Right lobe of liver (tissue), 6 donors: ENCODE data around the gene COL6A1. TPM values are rescaled to one million over a fixed set of nuclear protein-coding genes. Genes with fewer than 3 reads are reported as not detected.

Experiments
- ATAC-seq, 4 donors: fragments of 200-7000 bp; cut with Tn5 transposase; one replicate each; pipeline ENCODE4 v1.9.1; 2020; ENCODE audit warnings: mild to moderate bottlenecking in 4 of 4, moderate library complexity in 4 of 4
- DNase-seq, 3 donors: peaks; one replicate each; pipeline ENCODE4 v3.0.0-alpha.2; 2020
- H3K27ac ChIP-seq, 3 donors: fragments of 200-600 bp; one replicate each; pipeline ENCODE4 v1.8.0; 2022
- H3K27me3 ChIP-seq, 2 donors: fragments of 200-600 bp; one replicate each; pipeline ENCODE4 v1.8.0; 2022
- H3K36me3 ChIP-seq, 4 donors: fragments of 200-600 bp; sonication (generic) in 1 of 4; one replicate each; pipeline versions ENCODE4 v1.5.1 to v1.8.0; 2017 to 2022; ENCODE audit warnings: control low read depth in 1 of 4
- H3K4me1 ChIP-seq, 4 donors: fragments of 200-600 bp; sonication (generic) in 1 of 4; one replicate each; pipeline versions ENCODE4 v1.5.1 to v1.8.0; 2017 to 2022; ENCODE audit warnings: control low read depth in 1 of 4
- H3K4me3 ChIP-seq, 3 donors: fragments of 200-600 bp; one replicate each; pipeline ENCODE4 v1.8.0; 2022
- H3K9me3 ChIP-seq, 4 donors: fragments of 200-600 bp; sonication (generic) in 1 of 4; one replicate each; pipeline versions ENCODE4 v1.5.1 to v1.8.0; 2017 to 2022; ENCODE audit warnings: control low read depth in 1 of 4
- POLR2A ChIP-seq: fragments of 450-650 bp; IDR thresholded peaks from one replicate; pipeline ENCODE4 v1.6.1; 2017; ENCODE audit warnings: antibody characterized with exemption, mild to moderate bottlenecking
- WGBS: methylation state at CpG from one replicate; pipeline ENCODE4 v1.1.6; 2018; ENCODE audit warnings: low coverage, low lambda C conversion rate; ENCODE audit not compliant: insufficient coverage; ENCODE audit errors: missing lambda C conversion rate; 5-methylcytosine and 5-hydroxymethylcytosine counted together
- intact Hi-C, 2 donors: fragments of 100-400 bp; cut with DNase I; formaldehyde crosslinking; loops; one replicate each; pipeline versions ENCODE4 v1.11.2 to v1.14.1; 2022
- total RNA-seq, 6 experiments: library from RNA; depleted of rRNA in 2 of 6; stranded (reverse); fragments of >200 nt in 2 of 6; fragmentation: NEBNext Ultra II Directional in 3 of 6; extraction: Animal tissue kit (Norgen Biotek cat#: 25700) in 3 of 6; gene quantifications; one replicate each; pipeline versions ENCODE4 v1.1.0 to v1.2.4, GENCODE V29; 2016 to 2023
- TF ChIP-seq, protein P1 (sequence below), 4 donors: fragments of 200-600 bp in 3 of 4; fragments of 450-650 bp in 1 of 4; IDR thresholded peaks; one replicate each; pipeline versions ENCODE4 v1.5.1 to v1.8.0; 2016 to 2022; ENCODE audit warnings: antibody characterized with exemption in 4 of 4, mild to moderate bottlenecking in 2 of 4
- donor health status: DM: no; HTN: yes; CAD: no.
- donor health status: DM: no; HTN: no; CAD: no.
- donor health status: DM: no; HTN: no; CAD: no.
- donor health status: DM: no; HTN: yes; CAD: no.
- donor health status: DM: no; HTN: yes; CAD: no.

Gene COL6A1
- total RNA-seq, 6 experiments from 2014 or later: 28.2 to 79.9 (median 51.1) TPM

DNA sequence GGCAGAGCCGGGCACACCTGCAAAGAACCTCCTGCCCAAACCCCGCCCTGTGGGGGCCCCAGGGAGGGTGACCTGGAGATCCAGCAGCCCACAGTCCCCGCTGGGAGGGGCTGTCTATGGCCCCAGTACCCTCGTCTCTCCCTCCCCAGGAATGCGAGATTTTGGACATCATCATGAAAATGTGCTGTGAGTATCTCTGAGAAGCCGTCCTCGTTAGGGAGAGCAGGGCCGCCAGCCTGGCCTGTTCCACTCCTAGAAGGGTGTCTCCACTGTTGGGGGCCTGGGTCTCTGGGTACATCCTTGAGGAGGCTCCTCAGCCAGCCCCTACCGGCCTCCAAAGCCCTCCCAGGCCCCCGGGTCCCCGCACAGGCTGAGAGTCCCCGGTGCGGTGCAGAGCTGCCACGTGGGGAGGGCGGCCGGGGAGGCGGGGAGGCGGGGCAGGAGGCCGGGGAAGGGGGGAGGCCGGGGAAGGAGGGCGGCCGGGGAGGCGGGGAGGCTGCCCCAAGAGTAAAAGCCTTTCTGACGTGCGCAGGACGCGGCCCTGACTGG lies 18.7 kb downstream of the COL6A1 start:
- intact Hi-C loops: loop anchor here in 1 of 2 donors (10.0 kb wide), 1 partner anchor 65 kb away; no protein-coding TSS in a partner anchor
- Histone ChIP-seq H3K4me3 (no peak overlapping the region), H3K36me3 (no peaks in the 10 kb centered on the region), H3K4me1 (no peaks in the 10 kb centered on the region), H3K9me3 (no peaks in the 10 kb centered on the region), H3K27ac (no peak overlapping the region), H3K27me3 (no peaks in the 10 kb centered on the region)
- 80% methylated on average over 2 of the region's 27 CpGs for WGBS
- DNase-seq: peak in 1 of 3 donors; percentile 16
- no peak for TF ChIP-seq POLR2A
- TF ChIP-seq, protein P1, sequence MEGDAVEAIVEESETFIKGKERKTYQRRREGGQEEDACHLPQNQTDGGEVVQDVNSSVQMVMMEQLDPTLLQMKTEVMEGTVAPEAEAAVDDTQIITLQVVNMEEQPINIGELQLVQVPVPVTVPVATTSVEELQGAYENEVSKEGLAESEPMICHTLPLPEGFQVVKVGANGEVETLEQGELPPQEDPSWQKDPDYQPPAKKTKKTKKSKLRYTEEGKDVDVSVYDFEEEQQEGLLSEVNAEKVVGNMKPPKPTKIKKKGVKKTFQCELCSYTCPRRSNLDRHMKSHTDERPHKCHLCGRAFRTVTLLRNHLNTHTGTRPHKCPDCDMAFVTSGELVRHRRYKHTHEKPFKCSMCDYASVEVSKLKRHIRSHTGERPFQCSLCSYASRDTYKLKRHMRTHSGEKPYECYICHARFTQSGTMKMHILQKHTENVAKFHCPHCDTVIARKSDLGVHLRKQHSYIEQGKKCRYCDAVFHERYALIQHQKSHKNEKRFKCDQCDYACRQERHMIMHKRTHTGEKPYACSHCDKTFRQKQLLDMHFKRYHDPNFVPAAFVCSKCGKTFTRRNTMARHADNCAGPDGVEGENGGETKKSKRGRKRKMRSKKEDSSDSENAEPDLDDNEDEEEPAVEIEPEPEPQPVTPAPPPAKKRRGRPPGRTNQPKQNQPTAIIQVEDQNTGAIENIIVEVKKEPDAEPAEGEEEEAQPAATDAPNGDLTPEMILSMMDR (IDR thresholded peaks at IDR 0.05): no peak
- no peak for ATAC-seq

- ATAC-seq (peak in 2 of 4 donors; percentile 3 to 13), DNase-seq (peak in 1 of 3 donors; percentile 23)
- intact Hi-C loops: loop anchor here in 1 of 2 donors (10.0 kb wide), 1 partner anchor 64 kb away; no protein-coding TSS in a partner anchor
- no peak overlapping the region for H3K27ac ChIP-seq
- H3K4me1 ChIP-seq: no peaks in the 10 kb centered on the region
- no peaks in the 10 kb centered on the region for H3K36me3 ChIP-seq
- TF ChIP-seq POLR2A: no peak
- TF ChIP-seq, protein P1 (IDR thresholded peaks at IDR 0.05): no peak
- no peaks in the 10 kb centered on the region for H3K27me3 ChIP-seq
- H3K4me3 ChIP-seq: no peak overlapping the region
- H3K9me3 ChIP-seq: no peaks in the 10 kb centered on the region
- 93% methylated on average over 3 of the region's 44 CpGs for WGBS
Observed at GRCh38 chr21:46000731-46001641, 19.4 kb downstream of the COL6A1 start.

- peak; percentile 17 to 53 (median 42) for DNase-seq
- no peak for ATAC-seq
- Histone ChIP-seq H3K27me3 (no peaks in the 10 kb centered on the region), H3K27ac (no peak overlapping the region), H3K4me1 (no peaks in the 10 kb centered on the region), H3K36me3 (no peaks in the 10 kb centered on the region), H3K4me3 (no peak overlapping the region), H3K9me3 (no peaks in the 10 kb centered on the region)
- WGBS: 88% methylated on average over 10 of the region's 51 CpGs
- intact Hi-C loops: loop anchor here in 1 of 2 donors (10.0 kb wide), 1 partner anchor 63 kb away; no protein-coding TSS in a partner anchor
- TF ChIP-seq, protein P1 (IDR thresholded peaks at IDR 0.05): no peak
- TF ChIP-seq POLR2A: no peak
Observed at GRCh38 chr21:46001821-46002681, 20.5 kb downstream of the COL6A1 start.

GRCh38 chr21:46002841-46003574 lies 21.4 kb downstream of the COL6A1 start:
- intact Hi-C loops: loop anchor here in 1 of 2 donors (10.0 kb wide), 1 partner anchor 62 kb away; no protein-coding TSS in a partner anchor
- no peak for TF ChIP-seq POLR2A
- TF ChIP-seq, protein P1 (IDR thresholded peaks at IDR 0.05): no peak
- Histone ChIP-seq H3K27me3 (no peaks in the 10 kb centered on the region), H3K4me3 (no peak overlapping the region), H3K36me3 (no peaks in the 10 kb centered on the region), H3K27ac (no peak overlapping the region), H3K4me1 (no peaks in the 10 kb centered on the region), H3K9me3 (no peaks in the 10 kb centered on the region)
- DNase-seq: peak in 2 of 3 donors; percentile 15 to 52
- ATAC-seq: no peak
- 100% methylated on average over 2 of the region's 54 CpGs for WGBS
